Endothelial cell of umbilical vein (primary cell): Measurements from ENCODE around the gene KCNH2.

Experiments
- EZH2 ChIP-seq: IDR thresholded peaks from 2 replicates; pipeline ENCODE4 v1.6.1; 2012; ENCODE audit warnings: borderline replicate concordance, low read depth, mild to moderate bottlenecking, moderate library complexity, low read length, inconsistent platforms; ENCODE audit not compliant: severe bottlenecking
- FOS ChIP-seq: IDR thresholded peaks from 2 replicates; pipeline ENCODE4 v1.6.1; 2011; ENCODE audit warnings: mild to moderate bottlenecking, low read length, moderate library complexity, borderline replicate concordance; ENCODE audit not compliant: insufficient read depth
- GATA2 ChIP-seq: IDR thresholded peaks from 2 replicates; pipeline ENCODE4 v1.7.0; 2011; ENCODE audit warnings: low read depth, mild to moderate bottlenecking, moderate library complexity, mixed read lengths, low read length; ENCODE audit not compliant: insufficient read length, insufficient read depth
- JUN ChIP-seq: IDR thresholded peaks from 2 replicates; pipeline ENCODE4 v1.6.1; 2011; ENCODE audit warnings: borderline replicate concordance, low read depth; ENCODE audit not compliant: insufficient read length, insufficient read depth
- MYC ChIP-seq: IDR thresholded peaks from one replicate; pipeline ENCODE4 v1.6.1; 2011; ENCODE audit warnings: mild to moderate bottlenecking, low read depth, low read length
- POLR2A ChIP-seq: IDR thresholded peaks from 2 replicates; pipeline ENCODE4 v1.6.1; 2012; ENCODE audit warnings: low read depth, mild to moderate bottlenecking, control low read depth, low read length
- POLR2AphosphoS5 ChIP-seq: IDR thresholded peaks from 2 replicates; pipeline ENCODE4 v1.6.1; 2012; ENCODE audit warnings: low read depth, mild to moderate bottlenecking, control low read depth, low read length, moderate library complexity; ENCODE audit not compliant: insufficient read depth
- TF ChIP-seq, protein P1 (sequence below), 2 donors: IDR thresholded peaks; 1 replicate in 1 of 2; 2 replicates in 1 of 2; pipeline ENCODE4 v1.5.1; 2011; ENCODE audit warnings: low read length in 2 of 2, mild to moderate bottlenecking in 2 of 2, moderate library complexity in 2 of 2, control low read depth in 1 of 2, inconsistent platforms in 1 of 2, low read depth in 1 of 2; ENCODE audit not compliant: insufficient read depth in 1 of 2; ENCODE audit errors: extremely low read depth in 1 of 2
- TF ChIP-seq, protein P2 (sequence below): IDR thresholded peaks from 2 replicates; pipeline ENCODE4 v1.6.1; 2011; ENCODE audit not compliant: insufficient read depth, insufficient read length

DNA sequence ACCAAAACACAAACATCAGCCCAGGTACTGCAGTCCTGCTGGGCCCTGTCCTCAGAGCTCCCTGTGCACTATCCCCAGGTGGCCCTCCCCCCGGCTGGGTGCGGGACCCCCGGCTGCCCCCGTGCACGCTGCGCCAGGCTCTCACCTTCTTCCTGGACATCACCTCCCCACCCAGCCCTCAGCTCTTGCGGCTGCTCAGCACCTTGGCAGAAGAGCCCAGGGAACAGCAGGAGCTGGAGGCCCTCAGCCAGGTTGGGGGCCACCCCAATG is 31.9 kb upstream of the KCNH2 start:
- TF ChIP-seq, protein P1, sequence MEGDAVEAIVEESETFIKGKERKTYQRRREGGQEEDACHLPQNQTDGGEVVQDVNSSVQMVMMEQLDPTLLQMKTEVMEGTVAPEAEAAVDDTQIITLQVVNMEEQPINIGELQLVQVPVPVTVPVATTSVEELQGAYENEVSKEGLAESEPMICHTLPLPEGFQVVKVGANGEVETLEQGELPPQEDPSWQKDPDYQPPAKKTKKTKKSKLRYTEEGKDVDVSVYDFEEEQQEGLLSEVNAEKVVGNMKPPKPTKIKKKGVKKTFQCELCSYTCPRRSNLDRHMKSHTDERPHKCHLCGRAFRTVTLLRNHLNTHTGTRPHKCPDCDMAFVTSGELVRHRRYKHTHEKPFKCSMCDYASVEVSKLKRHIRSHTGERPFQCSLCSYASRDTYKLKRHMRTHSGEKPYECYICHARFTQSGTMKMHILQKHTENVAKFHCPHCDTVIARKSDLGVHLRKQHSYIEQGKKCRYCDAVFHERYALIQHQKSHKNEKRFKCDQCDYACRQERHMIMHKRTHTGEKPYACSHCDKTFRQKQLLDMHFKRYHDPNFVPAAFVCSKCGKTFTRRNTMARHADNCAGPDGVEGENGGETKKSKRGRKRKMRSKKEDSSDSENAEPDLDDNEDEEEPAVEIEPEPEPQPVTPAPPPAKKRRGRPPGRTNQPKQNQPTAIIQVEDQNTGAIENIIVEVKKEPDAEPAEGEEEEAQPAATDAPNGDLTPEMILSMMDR (IDR thresholded peaks at IDR 0.05; ENCODE audit: extremely low read depth in 1 of 2, insufficient read depth in 1 of 2, low read depth in 1 of 2, low read length in 2 of 2), result no peak
- TF ChIP-seq EZH2 (no peak), POLR2AphosphoS5 (no peak), GATA2 (no peak), POLR2A (no peak), MYC (no peak), FOS (no peak), JUN (no peak)
- TF ChIP-seq, protein P2, sequence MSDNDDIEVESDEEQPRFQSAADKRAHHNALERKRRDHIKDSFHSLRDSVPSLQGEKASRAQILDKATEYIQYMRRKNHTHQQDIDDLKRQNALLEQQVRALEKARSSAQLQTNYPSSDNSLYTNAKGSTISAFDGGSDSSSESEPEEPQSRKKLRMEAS, result no peak
